GM21381 (cell line): ENCODE measurements around the gene TOMM70.

Source experiments
- ATAC-seq: cut with Tn5 transposase; IDR thresholded peaks from one replicate; pipeline ENCODE4 v1.9.1; 2021; ENCODE audit warnings: mild to moderate bottlenecking, moderate library complexity; ENCODE audit not compliant: unreplicated experiment

The TOMM70 gene

GRCh38 chr3:100412912-100413590 lies 12.2 kb upstream of the TOMM70 start:
- no peak for ATAC-seq

DNA sequence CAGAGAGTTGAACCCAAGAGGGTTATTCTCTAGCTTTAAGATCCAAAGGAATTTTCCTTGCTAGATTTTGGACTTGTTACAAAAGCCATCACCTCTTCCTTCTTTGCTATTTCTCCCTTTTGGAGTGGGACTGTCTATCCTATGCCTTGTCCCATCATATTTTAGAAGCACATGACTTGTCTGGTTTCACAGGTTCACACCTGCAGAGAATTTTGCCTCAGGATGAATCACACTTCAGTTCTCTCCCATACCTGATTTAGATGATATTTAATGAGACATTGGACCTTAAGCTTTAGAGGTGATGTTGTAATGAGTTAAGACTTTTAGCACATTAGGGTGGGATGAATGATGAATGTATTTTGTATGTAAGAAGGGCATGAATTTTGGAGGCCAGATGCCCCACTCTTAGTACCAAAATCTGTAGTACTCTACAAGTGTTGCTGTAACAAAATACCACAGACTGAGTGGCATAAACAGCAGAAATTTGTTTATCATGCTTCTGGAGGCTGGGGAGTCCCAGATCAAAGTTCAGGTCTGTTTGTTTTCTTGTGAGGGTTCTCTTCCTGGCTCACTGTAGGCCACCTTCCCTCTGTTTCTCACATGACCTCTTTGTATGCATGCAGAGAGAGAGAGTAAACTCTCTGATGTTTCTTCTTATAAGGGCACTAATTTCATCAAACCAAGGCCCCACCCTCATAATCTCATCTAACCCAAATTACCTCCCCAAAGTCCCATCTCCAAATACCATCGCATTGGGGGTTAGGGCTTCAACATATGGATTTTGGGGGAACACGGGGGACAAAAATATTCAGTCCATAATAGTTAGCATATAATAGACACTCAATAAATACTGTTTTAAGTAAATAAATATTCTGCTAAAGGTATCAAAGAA lies 10.4 kb upstream of the TOMM70 start:
- no peak for ATAC-seq

DNA sequence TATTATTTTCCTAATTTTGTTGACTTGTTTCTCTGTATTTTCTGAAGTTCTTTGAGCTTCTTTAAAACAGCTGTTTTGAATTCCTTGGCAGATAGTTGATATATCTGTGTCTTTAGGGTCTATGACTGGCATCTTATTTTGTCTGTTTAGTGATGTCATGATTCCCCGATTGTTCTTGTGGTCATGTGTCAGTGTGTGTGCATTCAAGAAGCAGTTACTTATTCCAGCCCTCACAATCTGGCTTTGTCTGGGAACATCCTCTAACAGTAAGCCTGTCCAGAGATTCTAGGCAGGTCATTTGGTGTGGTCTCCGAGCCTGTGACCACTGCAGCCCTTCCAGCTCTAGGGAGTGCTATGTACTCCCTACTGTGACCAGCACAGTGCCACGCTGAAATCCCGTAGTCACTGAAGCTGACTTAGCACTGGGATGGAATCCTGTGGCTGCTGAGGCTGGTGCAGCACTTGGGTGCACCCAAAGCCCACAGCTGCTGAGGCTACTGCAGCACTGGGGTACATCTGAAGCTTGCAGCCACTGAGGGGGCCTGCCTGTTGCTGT lies 7.2 kb upstream of the TOMM70 start:
- no peak for ATAC-seq

GRCh38 chr3:100407164-100407563 lies 6.3 kb upstream of the TOMM70 start:
- ATAC-seq: no peak

- ATAC-seq: no peak
Measured at GRCh38 chr3:100404250-100404548, 3.3 kb upstream of the TOMM70 start.

DNA sequence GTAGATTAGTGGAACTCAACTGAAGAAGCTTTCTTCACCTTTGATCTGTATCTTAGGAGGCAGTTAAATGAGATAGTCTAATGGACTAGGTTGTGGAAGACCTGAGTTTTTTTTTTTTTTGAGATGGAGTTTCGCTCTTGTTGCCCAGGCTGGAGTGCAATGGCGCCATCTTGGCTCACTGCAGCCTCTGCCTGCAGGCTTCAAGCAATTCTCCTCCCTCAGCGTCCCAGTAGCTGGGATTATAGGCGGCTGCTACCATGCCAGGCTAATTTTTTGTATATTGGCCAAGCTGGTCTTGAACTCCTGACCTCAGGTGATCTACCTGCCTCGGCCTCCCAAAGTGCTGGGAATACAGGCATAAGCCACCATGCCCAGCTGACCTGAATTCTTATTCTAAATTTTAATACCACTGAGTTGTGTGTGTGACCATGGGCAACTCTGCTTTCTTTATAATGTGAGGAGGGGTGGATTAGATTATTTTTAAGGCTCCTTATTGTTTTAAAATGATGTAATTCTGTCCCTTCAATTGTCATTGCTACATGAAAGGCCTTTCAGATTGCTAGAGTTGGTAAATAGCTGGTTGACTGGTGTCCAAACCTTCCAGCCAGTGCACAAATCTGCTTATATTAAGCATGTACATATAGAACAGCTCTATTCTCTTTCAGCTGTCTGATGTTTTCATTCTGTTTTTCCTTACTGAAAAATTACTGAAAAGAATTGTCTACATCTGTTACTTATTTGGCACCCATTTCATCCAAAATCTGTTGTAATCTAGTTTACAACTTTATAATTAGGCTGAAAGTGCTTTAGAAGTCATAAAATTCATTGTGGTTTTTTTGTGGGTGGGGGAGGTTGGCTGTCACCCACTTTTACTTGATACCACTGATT lies 2.7 kb upstream of the TOMM70 start:
- ATAC-seq: no peak

DNA sequence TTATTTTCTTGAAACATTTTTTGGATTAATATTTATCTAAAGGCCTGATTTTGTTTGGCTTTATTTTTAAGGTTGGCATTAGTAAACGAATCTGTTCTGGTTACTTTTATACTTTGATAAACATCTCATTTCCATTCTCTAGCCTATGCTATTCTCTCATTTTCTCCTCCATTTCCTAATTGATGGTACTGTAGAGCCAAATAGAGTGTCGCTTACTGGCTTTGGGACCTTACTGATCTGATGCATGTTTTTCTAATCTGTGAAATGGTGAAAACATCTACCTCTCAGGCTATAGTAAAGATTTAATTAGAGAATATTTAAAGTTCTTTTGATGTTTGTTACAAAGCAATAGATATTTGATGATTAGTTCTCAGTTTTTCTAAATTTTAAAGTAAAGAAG lies 2.0 kb upstream of the TOMM70 start:
- no peak for ATAC-seq

DNA sequence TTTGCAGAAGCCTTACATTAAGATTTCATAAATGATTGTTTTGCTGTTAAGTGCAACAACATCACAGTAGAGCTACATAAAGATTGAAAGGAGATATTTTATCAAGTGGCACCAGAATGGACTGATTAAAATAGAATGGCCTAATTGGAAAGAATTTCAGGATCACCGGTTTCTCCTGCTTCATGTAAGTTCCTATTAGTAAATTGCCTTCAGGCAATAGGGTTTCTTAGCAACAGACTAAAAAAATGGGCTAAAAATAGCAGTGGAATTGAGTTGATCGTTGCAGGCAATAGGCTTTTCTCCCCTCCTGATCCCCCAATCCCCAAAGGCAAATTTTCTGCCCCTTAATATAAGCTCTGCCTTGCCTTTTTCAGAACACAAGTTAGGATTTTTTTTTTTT lies 1.4 kb upstream of the TOMM70 start:
- no peak for ATAC-seq

DNA sequence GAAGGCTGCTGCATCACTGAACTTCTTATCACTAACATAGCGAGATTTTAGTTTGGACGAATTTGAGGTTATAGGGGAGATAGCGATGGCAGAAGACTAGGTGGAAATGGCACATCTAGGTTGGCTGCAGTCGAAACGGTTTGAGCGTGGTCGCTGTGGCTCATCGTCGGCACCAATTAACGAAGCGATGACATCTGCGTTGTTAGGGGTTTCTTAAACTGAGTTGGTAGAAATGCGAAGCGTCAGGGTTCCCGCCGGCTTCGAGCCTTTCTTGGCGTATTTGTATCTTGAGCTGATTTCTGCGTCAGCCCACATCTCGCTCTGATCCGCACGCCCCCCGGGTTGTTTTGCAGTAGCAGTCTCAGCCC lies 769 bp upstream of the TOMM70 start:
- ATAC-seq: peak; percentile 9

DNA sequence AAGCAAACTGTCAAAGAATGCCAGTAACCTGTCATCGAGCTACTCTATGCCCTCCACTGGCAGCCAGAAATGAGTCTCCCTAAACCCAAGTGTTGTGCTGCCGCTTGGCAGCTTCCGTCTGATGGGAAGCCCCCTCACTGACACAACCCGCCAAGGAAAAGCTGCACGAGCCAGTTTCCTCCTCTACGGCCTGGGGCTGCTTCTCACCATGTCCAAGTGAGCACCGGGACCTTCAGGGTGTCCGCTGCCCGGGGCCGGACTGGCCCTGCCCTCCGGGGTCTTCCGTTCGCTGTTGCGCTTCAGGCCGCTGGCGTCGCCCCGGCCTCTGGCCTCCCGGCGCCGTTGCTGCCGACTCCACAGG lies 490 bp downstream of the TOMM70 start:
- ATAC-seq: peak; percentile 3

GRCh38 chr3:100399341-100400071 lies 1.4 kb downstream of the TOMM70 start:
- ATAC-seq: no peak

GRCh38 chr3:100396967-100397366 lies 3.9 kb downstream of the TOMM70 start:
- ATAC-seq: no peak

DNA sequence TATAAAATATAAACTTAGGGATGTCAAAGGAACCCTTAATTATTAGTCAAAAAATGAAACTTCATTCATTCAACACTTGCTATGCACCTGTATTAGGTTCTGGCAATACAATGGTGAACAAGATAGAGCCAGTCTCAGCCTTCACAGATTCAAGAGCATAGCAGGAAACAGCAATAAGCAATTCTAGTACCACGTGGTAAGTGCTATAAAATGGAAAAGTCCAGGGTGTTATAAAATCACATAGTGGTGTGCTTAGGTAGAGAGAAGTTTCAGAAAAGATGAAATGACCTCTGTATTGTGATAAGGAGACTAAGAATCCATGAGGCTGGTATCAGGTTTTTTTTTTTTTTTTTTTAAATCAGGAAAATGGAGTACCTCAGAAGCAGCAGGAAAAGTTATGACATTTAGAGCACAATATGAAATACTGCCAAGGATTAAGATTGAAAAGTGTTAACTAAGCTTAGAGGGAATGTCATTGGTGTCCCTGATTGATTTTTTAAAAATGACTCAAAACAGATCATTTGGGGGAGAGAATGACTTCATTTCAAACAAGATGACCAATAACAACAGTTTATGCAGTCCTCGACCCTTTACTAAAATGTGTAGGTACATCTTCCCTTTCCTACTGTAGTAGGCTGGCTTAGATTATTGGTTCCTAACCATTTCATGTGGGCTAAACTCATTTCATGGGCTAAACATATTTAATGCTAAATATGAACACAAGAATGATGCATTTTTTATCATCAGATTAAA lies 5.0 kb downstream of the TOMM70 start:
- ATAC-seq: no peak

GRCh38 chr3:100389025-100389424 lies 11.9 kb downstream of the TOMM70 start:
- ATAC-seq: no peak

DNA sequence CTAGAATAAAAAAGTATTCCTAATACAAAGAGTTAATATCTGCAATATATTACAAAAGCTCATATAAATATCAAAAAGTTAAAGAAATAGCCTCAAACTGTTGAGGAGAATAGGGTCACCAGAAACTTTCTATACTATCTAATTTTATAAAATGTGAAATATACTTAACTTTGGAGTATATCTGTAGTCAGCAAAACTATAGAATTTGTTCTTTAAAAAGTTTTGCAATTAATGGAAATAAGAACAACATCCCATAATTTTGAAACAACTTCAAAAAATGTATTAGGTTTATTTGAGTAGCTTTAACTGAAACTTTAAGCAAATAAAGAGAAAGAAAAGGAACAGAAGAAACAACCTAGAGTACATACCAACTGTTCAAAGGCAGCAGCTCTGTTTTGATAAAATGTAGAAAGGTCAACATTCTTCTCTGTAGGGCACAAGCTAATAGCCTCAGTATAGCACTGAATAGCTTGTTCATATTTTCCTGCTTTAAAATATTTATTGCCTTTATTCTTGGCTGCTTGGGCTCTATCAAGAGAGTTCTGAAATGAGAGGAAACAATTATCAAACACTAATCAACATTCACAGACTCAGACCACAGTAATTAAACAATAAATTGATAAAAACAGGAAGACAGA lies 14.3 kb downstream of the TOMM70 start:
- no peak for ATAC-seq

GRCh38 chr3:100384733-100385525 lies 16.0 kb downstream of the TOMM70 start:
- no peak for ATAC-seq

GRCh38 chr3:100376301-100376700 lies 24.6 kb downstream of the TOMM70 start:
- ATAC-seq: no peak

GRCh38 chr3:100374521-100374920 lies 26.4 kb downstream of the TOMM70 start:
- no peak for ATAC-seq

- ATAC-seq: no peak
Measured at GRCh38 chr3:100370756-100371155, 30.1 kb downstream of the TOMM70 start.
